ENCODE measurements around the gene SIAH3. TPM values are rescaled to one million over a fixed set of nuclear protein-coding genes. Genes with fewer than 3 reads are reported as not detected.

Gene SIAH3
- total RNA-seq, 1 donor from 2014 or later = 0.02 TPM

- Mint-ChIP-seq H3K4me1 (ENCODE audit: low read depth) (no peaks in the 10 kb centered on the region), H3K27me3 (ENCODE audit: low read depth) (peaks cover 14% of the 10 kb centered on the region), H3K27ac (ENCODE audit: unreplicated experiment) (no peak overlapping the region), H3K36me3 (ENCODE audit: low read depth) (peaks cover 1% of the 10 kb centered on the region), H3K9me3 (ENCODE audit: low read depth) (no peaks in the 10 kb centered on the region), H3K4me3 (ENCODE audit: unreplicated experiment) (no peak overlapping the region)
- no peak for TF ChIP-seq CTCF (IDR thresholded peaks at IDR 0.05)
- no peak for DNase-seq (ENCODE audit: low spot score)
Measured at GRCh38 chr13:45742985-45743384, 108.6 kb downstream of the SIAH3 start.

- Mint-ChIP-seq H3K27me3 (ENCODE audit: low read depth) (peaks cover 10% of the 10 kb centered on the region), H3K4me1 (ENCODE audit: low read depth) (no peaks in the 10 kb centered on the region), H3K27ac (ENCODE audit: unreplicated experiment) (no peak overlapping the region), H3K36me3 (ENCODE audit: low read depth) (no peaks in the 10 kb centered on the region), H3K4me3 (ENCODE audit: unreplicated experiment) (no peak overlapping the region), H3K9me3 (ENCODE audit: low read depth) (no peaks in the 10 kb centered on the region)
- TF ChIP-seq CTCF (IDR thresholded peaks at IDR 0.05) = peak; percentile 36
- DNase-seq (ENCODE audit: low spot score) = no peak
Measured at GRCh38 chr13:45737571-45738017, 114.0 kb downstream of the SIAH3 start.

GRCh38 chr13:45733361-45733760, 118.2 kb downstream of the SIAH3 start:
- Mint-ChIP-seq H3K27me3 (ENCODE audit: low read depth) (peaks cover 12% of the 10 kb centered on the region), H3K4me1 (ENCODE audit: low read depth) (no peaks in the 10 kb centered on the region), H3K4me3 (ENCODE audit: unreplicated experiment) (no peak overlapping the region), H3K27ac (ENCODE audit: unreplicated experiment) (no peak overlapping the region), H3K9me3 (ENCODE audit: low read depth) (no peaks in the 10 kb centered on the region), H3K36me3 (ENCODE audit: low read depth) (no peaks in the 10 kb centered on the region)
- DNase-seq (ENCODE audit: low spot score) = no peak
- no peak for TF ChIP-seq CTCF (IDR thresholded peaks at IDR 0.05)

GRCh38 chr13:45732916-45733315, 118.6 kb downstream of the SIAH3 start:
- no peak for DNase-seq (ENCODE audit: low spot score)
- TF ChIP-seq CTCF (IDR thresholded peaks at IDR 0.05) = no peak
- Mint-ChIP-seq H3K27ac (ENCODE audit: unreplicated experiment) (no peak overlapping the region), H3K4me3 (ENCODE audit: unreplicated experiment) (no peak overlapping the region), H3K27me3 (ENCODE audit: low read depth) (peaks cover 12% of the 10 kb centered on the region), H3K36me3 (ENCODE audit: low read depth) (no peaks in the 10 kb centered on the region), H3K9me3 (ENCODE audit: low read depth) (no peaks in the 10 kb centered on the region), H3K4me1 (ENCODE audit: low read depth) (no peaks in the 10 kb centered on the region)

- TF ChIP-seq CTCF (IDR thresholded peaks at IDR 0.05) = no peak
- no peak overlapping the region for H3K4me3 Mint-ChIP-seq (ENCODE audit: unreplicated experiment)
- no peaks in the 10 kb centered on the region for H3K4me1 Mint-ChIP-seq (ENCODE audit: low read depth)
- H3K27me3 Mint-ChIP-seq (ENCODE audit: low read depth) = peaks cover 12% of the 10 kb centered on the region
- H3K9me3 Mint-ChIP-seq (ENCODE audit: low read depth) = no peaks in the 10 kb centered on the region
- DNase-seq (ENCODE audit: low spot score) = no peak
- H3K36me3 Mint-ChIP-seq (ENCODE audit: low read depth) = no peaks in the 10 kb centered on the region
- no peak overlapping the region for H3K27ac Mint-ChIP-seq (ENCODE audit: unreplicated experiment)
Measured at GRCh38 chr13:45731455-45731854, 120.1 kb downstream of the SIAH3 start.
